ENCODE results near the gene DENND1A.
"Not testable (repeated sequence)": the region's sequence is repeated elsewhere in the genome, so short reads cannot be mapped to it uniquely, and the experiment has no call there.

DENND1A gene

GRCh38 chr9:123342247-123342646 lies 587.7 kb downstream of the DENND1A start:
- no peak for DNase-seq (ENCODE audit: low read depth in 2 of 2)

GRCh38 chr9:123341816-123342215 lies 588.1 kb downstream of the DENND1A start:
- no peak for DNase-seq (ENCODE audit: low read depth in 2 of 2)

GRCh38 chr9:123339666-123340510 lies 590.0 kb downstream of the DENND1A start:
- DNase-seq (ENCODE audit: low read depth in 2 of 2) = peak; percentile 65 to 68

GRCh38 chr9:123338710-123339665 lies 590.9 kb downstream of the DENND1A start:
- DNase-seq (ENCODE audit: low read depth in 2 of 2) = peak; percentile 70 to 76

- DNase-seq (ENCODE audit: low read depth in 2 of 2) = no peak
Measured at GRCh38 chr9:123337971-123338370, 592.0 kb downstream of the DENND1A start.

DNA sequence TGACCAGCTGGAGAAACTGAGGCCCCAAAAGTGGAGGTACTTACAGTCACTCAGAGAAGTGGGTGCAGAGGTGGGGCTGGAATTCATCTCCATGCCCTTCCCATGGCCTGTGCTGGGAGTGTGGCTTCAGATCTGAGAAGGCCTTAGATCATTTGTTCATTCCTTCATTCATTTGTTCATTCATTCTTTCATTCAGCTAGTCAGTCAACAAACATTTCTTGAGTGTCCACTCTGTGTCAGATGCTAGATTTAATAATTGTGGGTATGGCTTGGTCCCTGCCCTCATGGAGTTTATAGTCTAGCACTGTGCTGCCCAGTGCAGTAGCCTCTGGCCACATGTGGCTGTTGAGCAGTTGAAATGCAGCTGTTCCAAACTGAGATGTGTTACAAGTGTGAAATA lies 593.0 kb downstream of the DENND1A start:
- DNase-seq (ENCODE audit: low read depth in 2 of 2) = no peak

GRCh38 chr9:123336449-123336848 lies 593.5 kb downstream of the DENND1A start:
- DNase-seq (ENCODE audit: low read depth in 2 of 2) = no peak

- DNase-seq (ENCODE audit: low read depth in 2 of 2) = no peak
Measured at GRCh38 chr9:123335986-123336329, 594.0 kb downstream of the DENND1A start.

GRCh38 chr9:123335193-123335985 lies 594.5 kb downstream of the DENND1A start:
- no peak for DNase-seq (ENCODE audit: low read depth in 2 of 2)

DNA sequence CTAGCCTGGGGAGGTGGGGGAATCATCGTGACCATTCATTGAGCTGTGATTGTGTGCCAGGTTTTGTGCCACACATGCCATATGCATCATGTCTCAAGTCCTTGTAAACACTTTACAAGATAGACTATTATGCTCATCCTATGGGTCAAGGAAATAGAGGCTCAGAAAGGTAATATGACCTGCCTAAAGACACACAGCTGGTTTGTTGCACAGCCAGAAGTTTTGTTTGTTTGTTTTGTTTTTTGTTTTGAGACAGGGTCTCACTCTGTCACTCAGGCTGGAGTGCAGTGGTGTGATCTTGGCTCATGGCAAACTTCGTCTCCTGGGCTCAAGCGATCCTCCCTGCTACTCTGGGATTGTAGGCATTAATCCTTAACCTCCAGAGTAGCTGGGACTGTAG lies 595.3 kb downstream of the DENND1A start:
- no peak for DNase-seq (ENCODE audit: low read depth in 2 of 2)

DNA sequence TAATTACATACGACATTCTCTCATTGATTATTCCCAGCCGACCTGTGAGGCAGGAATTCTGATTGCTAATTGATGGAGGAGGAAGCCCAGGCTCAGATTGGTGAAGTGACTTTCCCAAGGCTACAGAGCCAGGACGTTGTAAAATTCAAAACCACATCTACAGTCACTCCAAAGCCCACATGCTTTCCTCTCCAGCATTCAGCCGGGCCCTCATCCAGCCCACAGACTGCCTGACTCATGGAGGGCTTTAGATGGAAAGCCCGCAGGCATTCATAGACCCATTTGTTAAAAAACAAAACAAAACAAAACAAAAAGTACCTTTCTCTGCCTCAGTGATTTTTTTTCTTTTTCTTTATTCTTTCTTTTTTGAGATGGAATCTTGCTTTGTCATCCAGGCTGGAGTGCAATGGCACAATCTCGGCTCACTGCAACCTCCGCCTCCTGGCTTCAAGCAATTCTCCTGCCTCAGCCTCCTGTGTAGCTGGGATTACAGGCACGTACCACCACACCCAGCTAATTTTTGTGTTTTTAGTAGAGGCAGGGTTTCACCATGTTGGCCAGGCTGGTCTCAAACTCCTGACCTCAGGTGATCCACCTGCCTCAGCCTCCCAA lies 596.8 kb downstream of the DENND1A start:
- DNase-seq (ENCODE audit: low read depth in 2 of 2) = not testable (repeated sequence)

- no peak for DNase-seq (ENCODE audit: low read depth in 2 of 2)
Measured at GRCh38 chr9:123331346-123332060, 598.4 kb downstream of the DENND1A start.

Measured in stimulated activated CD4-positive, alpha-beta T cell treated with anti-CD3 and anti-CD28 coated beads, Interleukin-15, amount 100 ng/mL, for 48 hours (primary cell).